Skeletal muscle tissue (tissue), 4 donors: ENCODE results near the gene APMAP. TPM values are rescaled to one million over a fixed set of nuclear protein-coding genes. Genes with fewer than 3 reads are reported as not detected.

Experiments used
- H3K27ac ChIP-seq: one replicate; pipeline ENCODE4 v1.7.0; 2013; ENCODE audit warnings: mild to moderate bottlenecking, low read depth, low read length, inconsistent platforms
- H3K27me3 ChIP-seq, 3 donors: one replicate each; pipeline ENCODE4 v1.7.0; 2013; ENCODE audit warnings: low read length in 3 of 3; ENCODE audit not compliant: control insufficient read depth in 3 of 3, insufficient read depth in 3 of 3
- H3K36me3 ChIP-seq, 3 donors: one replicate each; pipeline ENCODE4 v1.7.0; 2013; ENCODE audit warnings: low read length in 3 of 3; ENCODE audit not compliant: control insufficient read depth in 3 of 3, insufficient read depth in 3 of 3
- H3K4me1 ChIP-seq, 3 donors: one replicate each; pipeline ENCODE4 v1.7.0; 2013; ENCODE audit warnings: low read length in 3 of 3, mild to moderate bottlenecking in 3 of 3; ENCODE audit not compliant: control insufficient read depth in 3 of 3, insufficient read depth in 3 of 3
- H3K4me3 ChIP-seq, 3 donors: one replicate each; pipeline ENCODE4 v1.7.0; 2013; ENCODE audit warnings: low read length in 3 of 3
- H3K9ac ChIP-seq, 3 donors: one replicate each; pipeline ENCODE4 v1.7.0; 2013; ENCODE audit warnings: low read length in 3 of 3, mild to moderate bottlenecking in 3 of 3, moderate library complexity in 2 of 3, low read depth in 1 of 3
- H3K9me3 ChIP-seq, 3 donors: one replicate each; pipeline ENCODE4 v1.7.0; 2013; ENCODE audit warnings: low read length in 3 of 3; ENCODE audit not compliant: control insufficient read depth in 3 of 3
- total RNA-seq: library from RNA; depleted of rRNA; stranded (reverse); fragments of >200 nt; gene quantifications from one replicate; pipeline ENCODE4 v1.2.3, GENCODE V29; 2014
- donor health status: Osteomylitis.

APMAP gene
- total RNA-seq, 1 donor from 2014 or later: 41.2 TPM

DNA sequence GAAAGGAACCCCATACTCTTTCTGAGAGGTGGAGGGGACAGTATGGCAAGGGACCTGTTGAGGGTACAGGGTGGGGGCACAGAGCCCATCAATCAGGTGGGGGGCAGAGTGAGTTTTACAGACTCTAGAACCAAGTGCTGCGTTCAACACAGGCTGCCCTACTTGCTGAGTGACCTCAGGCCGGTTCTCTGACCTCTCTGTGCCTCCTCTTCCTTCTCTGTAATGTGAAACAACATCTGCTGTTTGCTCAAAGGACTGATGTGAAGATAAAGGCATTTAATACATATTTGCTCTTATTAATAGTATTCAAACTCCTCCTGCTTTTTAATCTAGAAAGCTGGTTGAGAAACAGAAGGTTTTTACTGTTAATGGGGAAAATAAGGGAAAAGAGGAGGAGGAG lies 25.9 kb upstream of the APMAP start:
- Histone ChIP-seq H3K27me3 (no peaks in the 10 kb centered on the region), H3K9me3 (no peaks in the 10 kb centered on the region), H3K27ac (no peak overlapping the region), H3K4me1 (peaks cover 14 to 52% (median 41%) of the 10 kb centered on the region in 3 donors), H3K4me3 (no peak overlapping the region), H3K9ac (no peak overlapping the region), H3K36me3 (peaks cover 46 to 69% (median 52%) of the 10 kb centered on the region in 3 donors)

DNA sequence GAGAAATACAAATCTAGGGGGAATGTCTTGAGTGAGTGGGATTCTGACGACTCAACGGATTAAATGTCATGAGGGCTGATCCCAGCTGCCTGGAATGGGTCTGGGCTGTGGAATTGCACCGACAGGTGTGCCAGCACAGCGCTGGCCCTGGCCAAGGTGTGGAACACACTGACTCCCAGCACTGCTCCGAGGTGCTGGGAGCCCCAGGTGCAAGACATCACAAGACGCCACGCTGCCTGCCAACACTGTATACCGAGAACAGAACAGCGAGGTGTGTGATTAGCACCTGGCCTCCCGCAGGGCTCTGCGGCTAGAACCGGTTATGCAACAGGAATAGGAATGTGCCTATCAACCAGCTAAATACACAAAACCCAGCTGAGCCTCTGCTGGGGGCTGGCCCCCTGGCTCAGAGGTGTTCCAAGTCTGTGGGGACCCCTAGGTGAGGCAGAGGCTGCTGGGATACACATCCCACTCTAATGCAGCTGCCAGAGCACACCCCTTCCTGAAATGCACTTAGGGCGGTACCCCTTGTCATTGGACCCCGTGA lies 24.8 kb upstream of the APMAP start:
- Histone ChIP-seq H3K36me3 (peaks cover 53 to 75% (median 56%) of the 10 kb centered on the region in 3 donors), H3K4me1 (peaks cover 20 to 53% (median 44%) of the 10 kb centered on the region in 3 donors)

DNA sequence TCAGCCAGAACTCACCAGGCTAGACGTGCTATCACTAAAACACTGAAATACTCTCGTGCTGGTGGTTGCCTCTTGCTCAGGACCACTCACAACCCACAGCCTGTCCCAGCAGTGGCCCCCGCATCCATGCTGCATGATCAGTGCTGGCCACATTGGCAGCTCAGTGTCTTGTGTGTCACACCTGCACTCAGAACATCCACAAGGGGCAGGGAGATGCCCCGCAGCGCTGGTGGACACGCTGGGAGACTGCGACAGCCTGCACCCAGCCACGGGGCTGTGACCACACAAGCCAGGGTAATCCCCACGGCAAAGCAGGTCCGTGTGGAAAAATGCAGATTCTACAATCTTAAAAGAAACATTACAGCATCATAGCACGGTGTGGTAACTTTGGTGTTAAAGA lies 23.9 kb upstream of the APMAP start:
- H3K36me3 ChIP-seq: peaks cover 58 to 80% (median 59%) of the 10 kb centered on the region in 3 donors
- no peaks in the 10 kb centered on the region for H3K9me3 ChIP-seq
- H3K4me1 ChIP-seq: peaks cover 28 to 57% (median 48%) of the 10 kb centered on the region in 3 donors
- H3K27me3 ChIP-seq: no peaks in the 10 kb centered on the region
- H3K9ac ChIP-seq: no peak overlapping the region
- H3K27ac ChIP-seq: no peak overlapping the region
- H3K4me3 ChIP-seq: no peak overlapping the region

More for the DNA sequence above, 24.8 kb upstream of the APMAP start:
- H3K27ac ChIP-seq: no peak overlapping the region
- H3K9ac ChIP-seq: peak overlapping the region in 1 of 3 donors; percentile 40
- no peaks in the 10 kb centered on the region for H3K27me3 ChIP-seq
- no peaks in the 10 kb centered on the region for H3K9me3 ChIP-seq
- H3K4me3 ChIP-seq: no peak overlapping the region

DNA sequence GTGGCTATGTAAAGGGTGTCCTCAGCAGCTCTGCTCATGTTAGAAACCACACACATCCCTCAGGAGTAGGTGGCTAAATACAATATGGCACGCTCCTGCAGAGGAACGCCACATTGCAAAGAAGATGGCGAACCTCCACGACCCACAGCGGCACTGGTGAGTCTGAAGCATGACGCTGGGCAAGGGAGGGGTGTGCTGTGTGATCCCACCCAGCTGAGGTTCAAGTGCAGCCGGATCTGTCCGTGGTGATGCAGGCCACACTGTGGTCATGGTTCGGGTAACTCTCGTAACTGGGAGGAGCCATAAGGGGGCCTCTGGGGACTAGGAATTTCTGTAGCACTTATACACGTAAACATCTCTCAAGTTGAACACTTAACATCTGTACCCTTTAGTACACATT lies 23.4 kb upstream of the APMAP start:
- no peak overlapping the region for H3K27ac ChIP-seq
- no peak overlapping the region for H3K4me3 ChIP-seq
- peaks cover 59 to 81% (median 59%) of the 10 kb centered on the region in 3 donors for H3K36me3 ChIP-seq
- no peak overlapping the region for H3K9ac ChIP-seq
- H3K27me3 ChIP-seq: no peaks in the 10 kb centered on the region
- peaks cover 27 to 57% (median 48%) of the 10 kb centered on the region in 3 donors for H3K4me1 ChIP-seq
- H3K9me3 ChIP-seq: no peaks in the 10 kb centered on the region

DNA sequence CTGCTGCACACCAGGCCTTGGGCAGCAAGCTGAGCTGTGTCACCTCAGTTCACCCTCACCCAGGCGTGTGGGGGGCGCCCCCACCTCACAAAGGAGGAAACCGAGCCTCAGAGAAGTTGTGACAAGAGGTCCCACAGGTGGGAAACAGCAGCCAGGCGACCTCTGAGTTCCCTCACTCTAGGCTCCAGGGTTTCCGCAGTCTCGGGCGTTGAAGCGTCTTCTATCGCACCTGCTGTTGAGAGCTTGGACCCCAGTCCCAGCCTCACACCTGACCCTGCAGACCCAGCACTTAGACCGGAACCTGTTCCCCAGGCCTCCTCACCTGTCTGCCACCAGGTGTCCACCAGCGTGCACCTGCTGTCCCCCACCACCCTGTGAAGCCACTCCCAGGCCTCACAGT lies 22.3 kb upstream of the APMAP start:
- H3K9me3 ChIP-seq: no peaks in the 10 kb centered on the region
- H3K27me3 ChIP-seq: no peaks in the 10 kb centered on the region
- peaks cover 21 to 59% (median 49%) of the 10 kb centered on the region in 3 donors for H3K4me1 ChIP-seq
- H3K36me3 ChIP-seq: peaks cover 63 to 80% (median 69%) of the 10 kb centered on the region in 3 donors
- H3K9ac ChIP-seq: no peak overlapping the region
- H3K27ac ChIP-seq: no peak overlapping the region
- H3K4me3 ChIP-seq: no peak overlapping the region

DNA sequence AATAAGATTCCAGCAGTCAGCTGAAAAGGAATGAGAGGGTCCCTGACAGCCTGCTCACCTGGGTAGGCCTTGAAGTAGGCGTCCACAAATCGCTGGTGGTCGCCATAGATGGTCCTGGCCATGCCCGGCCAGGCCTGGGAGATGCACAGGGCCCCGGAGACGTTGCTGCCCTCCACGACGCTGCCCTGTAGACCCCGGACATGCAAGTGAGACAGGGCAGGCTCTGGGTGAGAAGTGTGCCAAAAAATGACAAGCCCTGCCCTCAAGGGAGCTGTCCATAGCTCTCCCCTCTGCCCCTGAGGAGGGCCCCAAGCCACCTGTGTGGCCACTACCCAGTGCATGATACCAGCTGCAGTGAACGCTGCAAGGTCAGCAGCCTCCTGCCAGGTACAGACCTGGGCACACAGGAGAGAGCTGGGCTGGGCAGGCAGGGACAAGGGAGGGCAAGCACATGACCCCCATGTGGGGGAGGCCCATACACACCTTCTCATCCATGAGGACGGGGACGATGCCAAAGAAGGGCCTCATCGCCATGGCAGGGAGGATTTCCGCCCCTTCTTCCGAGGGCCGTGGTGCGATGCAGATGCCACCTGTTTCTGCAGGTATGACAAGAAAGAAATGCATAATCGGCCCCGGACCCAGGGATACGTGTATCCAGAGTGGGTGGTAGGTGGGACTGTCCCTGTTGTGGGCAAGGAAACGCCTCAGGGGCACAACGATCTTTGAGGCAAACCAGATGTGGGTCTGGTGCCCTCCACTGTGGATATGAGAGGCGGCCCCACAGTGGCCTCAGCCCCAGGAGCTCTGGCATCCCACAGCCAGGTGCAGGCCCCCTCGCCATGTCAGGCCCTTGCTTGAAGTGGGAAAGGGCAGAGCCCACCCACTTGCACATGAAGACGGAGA lies 21.2 kb upstream of the APMAP start:
- no peaks in the 10 kb centered on the region for H3K9me3 ChIP-seq
- no peak overlapping the region for H3K9ac ChIP-seq
- peaks cover 21 to 59% (median 52%) of the 10 kb centered on the region in 3 donors for H3K4me1 ChIP-seq
- peaks cover 65 to 81% (median 71%) of the 10 kb centered on the region in 3 donors for H3K36me3 ChIP-seq
- no peak overlapping the region for H3K27ac ChIP-seq
- no peaks in the 10 kb centered on the region for H3K27me3 ChIP-seq
- no peak overlapping the region for H3K4me3 ChIP-seq

DNA sequence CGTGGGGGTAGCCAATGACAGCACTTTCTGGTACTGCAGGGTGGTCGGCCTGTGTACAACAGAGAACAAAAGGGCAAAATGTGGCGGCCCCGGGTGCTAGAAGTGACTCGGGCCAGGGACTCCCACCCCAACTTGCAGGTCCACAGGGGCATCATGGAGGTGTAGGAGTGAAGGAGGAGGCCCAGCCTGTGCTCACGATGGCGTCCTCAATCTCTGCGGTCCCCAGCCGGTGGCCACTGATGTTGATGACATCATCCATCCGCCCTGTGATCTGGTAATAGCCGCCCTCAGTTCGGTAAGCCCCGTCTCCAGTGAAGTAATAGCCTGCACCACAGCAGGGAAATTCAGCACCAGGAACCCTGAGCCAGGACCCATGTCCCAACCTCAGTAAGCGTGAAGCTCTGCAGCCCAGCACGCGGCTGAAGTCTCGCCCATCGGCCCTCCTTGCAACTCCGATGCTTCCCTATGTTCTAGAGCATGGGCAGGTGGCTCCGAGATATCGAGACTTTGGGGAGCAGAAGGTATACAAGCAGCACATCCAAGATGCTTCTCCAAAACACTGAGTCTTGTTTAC lies 20.2 kb upstream of the APMAP start:
- Histone ChIP-seq H3K36me3 (peaks cover 74 to 84% (median 79%) of the 10 kb centered on the region in 3 donors), H3K27ac (no peak overlapping the region), H3K9me3 (no peaks in the 10 kb centered on the region), H3K27me3 (no peaks in the 10 kb centered on the region), H3K4me1 (peaks cover 21 to 55% (median 50%) of the 10 kb centered on the region in 3 donors), H3K4me3 (no peak overlapping the region), H3K9ac (peak overlapping the region in 2 of 3 donors; percentile 13 to 76)

DNA sequence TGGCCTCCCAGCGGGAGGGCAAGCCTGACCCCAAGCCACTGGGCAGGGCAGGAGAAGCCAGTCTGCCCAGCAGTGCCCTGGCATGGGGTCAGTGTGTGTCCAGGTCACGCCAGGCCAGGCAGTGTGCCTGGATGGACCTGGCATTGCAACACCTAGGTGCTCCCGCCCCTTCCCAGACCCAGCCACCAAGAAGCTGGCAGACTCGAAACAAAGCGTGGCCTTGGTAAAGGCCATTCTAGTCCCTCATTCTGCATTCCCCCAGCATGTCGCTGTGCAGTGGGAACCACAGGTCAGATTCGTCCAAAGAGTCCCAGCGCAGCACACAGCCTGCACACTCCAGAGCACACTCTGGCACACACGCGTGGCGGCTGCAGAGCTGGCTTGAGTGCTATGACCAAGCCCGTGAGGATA lies 19.3 kb upstream of the APMAP start:
- Histone ChIP-seq H3K27ac (peak overlapping the region; percentile 3), H3K4me1 (peaks cover 18 to 49% (median 42%) of the 10 kb centered on the region in 3 donors), H3K27me3 (no peaks in the 10 kb centered on the region), H3K9me3 (no peaks in the 10 kb centered on the region), H3K36me3 (peaks cover 80 to 86% (median 82%) of the 10 kb centered on the region in 3 donors), H3K9ac (peak overlapping the region in 2 of 3 donors; percentile 13 to 76), H3K4me3 (peak overlapping the region in 1 of 3 donors; percentile 29)

DNA sequence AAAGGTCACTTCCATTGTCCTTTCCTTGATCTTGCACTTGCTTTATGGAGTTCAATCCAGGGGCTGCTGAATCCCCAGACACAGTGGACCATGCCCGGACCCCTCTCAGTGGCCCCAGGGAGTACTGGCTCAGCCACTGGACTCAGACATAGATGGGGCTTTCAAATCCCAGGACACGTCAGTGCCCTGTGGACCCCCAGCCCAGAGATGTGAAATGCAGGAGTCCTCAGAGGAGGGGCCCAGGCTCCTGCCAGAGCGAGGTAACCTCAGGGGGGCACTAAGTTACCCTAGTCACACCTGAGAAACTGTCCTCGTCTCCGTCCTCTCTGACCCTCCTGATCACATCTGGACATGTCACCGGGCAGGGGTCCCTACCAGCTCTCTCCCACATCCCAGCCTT lies 18.7 kb upstream of the APMAP start:
- no peak overlapping the region for H3K27ac ChIP-seq
- peaks cover 18 to 49% (median 42%) of the 10 kb centered on the region in 3 donors for H3K4me1 ChIP-seq
- no peaks in the 10 kb centered on the region for H3K27me3 ChIP-seq

More for the DNA sequence above, 18.7 kb upstream of the APMAP start:
- no peaks in the 10 kb centered on the region for H3K9me3 ChIP-seq
- peaks cover 81 to 86% (median 82%) of the 10 kb centered on the region in 3 donors for H3K36me3 ChIP-seq
- no peak overlapping the region for H3K4me3 ChIP-seq
- peak overlapping the region in 1 of 3 donors; percentile 76 for H3K9ac ChIP-seq
